Tibial nerve (tissue), 4 donors: ENCODE measurements around the gene XYLT1. TPM values are rescaled to one million over a fixed set of nuclear protein-coding genes. Genes with fewer than 3 reads are reported as not detected.

ENCODE experiments used
- DNase-seq, 2 donors: peaks; one replicate each; pipeline ENCODE4 v3.0.0-alpha.2; 2019; ENCODE audit warnings: low spot score in 2 of 2
- H3K27ac ChIP-seq, 4 donors: fragments of 200-600 bp; sonication (generic) in 3 of 4; one replicate each; pipeline ENCODE4 v1.5.1; 2017 to 2019; ENCODE audit warnings: mild to moderate bottlenecking in 1 of 4
- H3K27me3 ChIP-seq, 2 donors: fragments of 200-600 bp; sonication (generic) in 1 of 2; one replicate each; pipeline versions ENCODE4 v1.5.1 to v1.6.0; 2017 to 2019
- H3K36me3 ChIP-seq, 3 donors: fragments of 200-600 bp; sonication (generic); one replicate each; pipeline ENCODE4 v1.5.1; 2018 to 2019
- H3K4me1 ChIP-seq, 4 donors: fragments of 200-600 bp; sonication (generic) in 3 of 4; one replicate each; pipeline ENCODE4 v1.5.1; 2017 to 2019
- H3K4me3 ChIP-seq, 4 donors: fragments of 200-600 bp; sonication (generic) in 3 of 4; one replicate each; pipeline ENCODE4 v1.5.1; 2017 to 2019; ENCODE audit warnings: mild to moderate bottlenecking in 1 of 4, moderate library complexity in 1 of 4
- H3K9me3 ChIP-seq, 4 donors: fragments of 200-600 bp; sonication (generic) in 3 of 4; one replicate each; pipeline ENCODE4 v1.5.1; 2017 to 2019
- EP300 ChIP-seq, 2 donors: sonication (generic); formaldehyde crosslinking; IDR thresholded peaks; one replicate each; pipeline ENCODE4 v1.6.1; 2017; ENCODE audit warnings: antibody characterized with exemption in 2 of 2, mild to moderate bottlenecking in 1 of 2
- POLR2A ChIP-seq, 2 donors: fragments of 450-650 bp; IDR thresholded peaks; one replicate each; pipeline ENCODE4 v1.6.1; 2017; ENCODE audit warnings: antibody characterized with exemption in 2 of 2, mild to moderate bottlenecking in 2 of 2, moderate library complexity in 2 of 2
- WGBS, 2 donors: methylation state at CpG; one replicate each; pipeline ENCODE4 v1.1.5; 2018; 5-methylcytosine and 5-hydroxymethylcytosine counted together
- total RNA-seq, 4 donors: library from RNA; depleted of rRNA; stranded (reverse); fragments of >200 nt; gene quantifications; one replicate each; pipeline ENCODE4 v1.1.0, GENCODE V29; 2016
- TF ChIP-seq, protein P1 (sequence below), 5 experiments: fragments of 200-600 bp in 3 of 5; fragments of 450-650 bp in 2 of 5; sonication (generic) in 3 of 5; IDR thresholded peaks; one replicate each; pipeline ENCODE4 v1.5.1; 2016 to 2019; ENCODE audit warnings: antibody characterized with exemption in 5 of 5, mild to moderate bottlenecking in 3 of 5, moderate library complexity in 2 of 5

Gene XYLT1
- total RNA-seq, 4 donors from 2014 or later, result 13.8 to 23.1 (median 14.8) TPM

DNA sequence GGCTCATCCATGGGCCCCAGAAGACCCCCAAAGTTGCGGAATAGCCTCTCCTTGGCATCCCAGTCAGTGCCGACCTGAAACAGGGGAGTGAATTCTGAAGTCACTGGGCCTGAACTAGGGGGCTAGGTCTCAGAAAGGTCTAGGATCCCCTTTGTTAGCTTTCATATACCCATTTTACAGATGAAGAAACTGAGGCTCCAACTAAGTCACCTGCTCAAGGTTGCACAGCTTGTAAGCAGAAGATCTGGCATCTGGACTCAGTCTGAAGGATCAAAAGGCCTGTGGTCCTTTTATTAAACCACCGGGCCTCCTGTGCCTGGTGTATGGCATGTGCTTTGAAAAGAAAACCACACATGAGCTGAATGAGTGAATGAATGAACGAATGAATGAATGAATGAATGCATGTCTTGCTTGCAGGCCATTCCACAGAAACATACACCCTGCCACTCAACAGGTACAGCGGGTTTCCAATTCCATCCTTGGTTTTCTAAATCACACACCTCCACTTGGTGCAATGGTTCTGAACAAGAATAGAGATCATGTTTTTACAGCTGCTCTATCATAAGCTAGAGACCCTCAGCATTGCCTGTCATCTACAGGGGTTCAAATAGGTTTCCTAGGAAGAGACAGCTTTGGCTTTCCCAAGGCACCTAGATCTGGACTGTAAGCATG, 352.7 kb downstream of the XYLT1 start:
- 80 to 84% methylated on average over 5 of the region's 5 CpGs for WGBS, 2 donors
- no peak overlapping the region for H3K4me3 ChIP-seq
- H3K27ac ChIP-seq, result no peak overlapping the region
- H3K4me1 ChIP-seq, result no peaks in the 10 kb centered on the region
- no peaks in the 10 kb centered on the region for H3K27me3 ChIP-seq
- TF ChIP-seq POLR2A (IDR thresholded peaks at IDR 0.05) (no peak), EP300 (IDR thresholded peaks at IDR 0.05) (no peak)
- TF ChIP-seq, protein P1, sequence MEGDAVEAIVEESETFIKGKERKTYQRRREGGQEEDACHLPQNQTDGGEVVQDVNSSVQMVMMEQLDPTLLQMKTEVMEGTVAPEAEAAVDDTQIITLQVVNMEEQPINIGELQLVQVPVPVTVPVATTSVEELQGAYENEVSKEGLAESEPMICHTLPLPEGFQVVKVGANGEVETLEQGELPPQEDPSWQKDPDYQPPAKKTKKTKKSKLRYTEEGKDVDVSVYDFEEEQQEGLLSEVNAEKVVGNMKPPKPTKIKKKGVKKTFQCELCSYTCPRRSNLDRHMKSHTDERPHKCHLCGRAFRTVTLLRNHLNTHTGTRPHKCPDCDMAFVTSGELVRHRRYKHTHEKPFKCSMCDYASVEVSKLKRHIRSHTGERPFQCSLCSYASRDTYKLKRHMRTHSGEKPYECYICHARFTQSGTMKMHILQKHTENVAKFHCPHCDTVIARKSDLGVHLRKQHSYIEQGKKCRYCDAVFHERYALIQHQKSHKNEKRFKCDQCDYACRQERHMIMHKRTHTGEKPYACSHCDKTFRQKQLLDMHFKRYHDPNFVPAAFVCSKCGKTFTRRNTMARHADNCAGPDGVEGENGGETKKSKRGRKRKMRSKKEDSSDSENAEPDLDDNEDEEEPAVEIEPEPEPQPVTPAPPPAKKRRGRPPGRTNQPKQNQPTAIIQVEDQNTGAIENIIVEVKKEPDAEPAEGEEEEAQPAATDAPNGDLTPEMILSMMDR (IDR thresholded peaks at IDR 0.05), result no peak
- no peak for DNase-seq
- H3K9me3 ChIP-seq, result no peaks in the 10 kb centered on the region
- H3K36me3 ChIP-seq, result peaks cover 0 to 57% (median 0%) of the 10 kb centered on the region in 3 donors

DNA sequence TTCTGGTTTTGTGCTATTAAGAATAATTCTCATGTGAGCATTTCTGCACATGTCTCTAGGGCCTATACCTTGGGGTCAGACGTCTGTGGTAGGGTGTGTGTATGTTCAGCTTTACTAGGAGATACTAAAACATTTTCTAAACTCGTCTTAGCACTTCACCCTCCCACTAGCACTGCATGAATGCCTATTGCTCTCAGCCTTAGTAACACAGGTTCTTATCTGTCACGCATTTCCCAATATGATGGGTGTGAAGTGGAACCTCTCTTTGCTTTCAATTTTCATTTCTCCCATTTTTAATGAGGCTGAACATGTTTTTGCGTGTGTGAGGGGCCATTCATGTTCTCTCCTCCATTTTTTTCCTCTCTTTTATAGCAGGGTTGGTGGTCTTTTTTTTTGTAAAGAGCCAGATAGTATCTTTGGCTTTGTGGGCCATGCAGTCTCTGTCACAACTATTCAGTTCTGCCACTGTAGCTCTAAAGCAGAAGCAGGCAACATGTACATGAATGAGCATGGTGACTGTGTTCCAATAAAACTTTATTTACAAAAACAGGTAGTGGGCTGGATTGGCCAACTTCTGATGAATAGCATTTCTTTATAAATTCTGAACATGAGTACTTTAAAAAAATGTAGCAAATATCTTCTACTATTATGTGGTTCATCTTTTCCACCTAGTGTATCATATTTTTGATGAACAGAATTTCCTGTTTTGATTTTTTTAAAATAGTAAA, 354.0 kb downstream of the XYLT1 start:
- Histone ChIP-seq H3K27me3 (no peaks in the 10 kb centered on the region), H3K4me1 (no peaks in the 10 kb centered on the region), H3K4me3 (no peak overlapping the region), H3K36me3 (peaks cover 0 to 68% (median 0%) of the 10 kb centered on the region in 3 donors), H3K27ac (no peak overlapping the region), H3K9me3 (no peaks in the 10 kb centered on the region)
- DNase-seq, result no peak
- WGBS, 2 donors, result 86 to 94% methylated on average over 4 of the region's 4 CpGs
- no peak for TF ChIP-seq POLR2A (IDR thresholded peaks at IDR 0.05)
- TF ChIP-seq, protein P1 (IDR thresholded peaks at IDR 0.05), result no peak
- no peak for TF ChIP-seq EP300 (IDR thresholded peaks at IDR 0.05)

DNA sequence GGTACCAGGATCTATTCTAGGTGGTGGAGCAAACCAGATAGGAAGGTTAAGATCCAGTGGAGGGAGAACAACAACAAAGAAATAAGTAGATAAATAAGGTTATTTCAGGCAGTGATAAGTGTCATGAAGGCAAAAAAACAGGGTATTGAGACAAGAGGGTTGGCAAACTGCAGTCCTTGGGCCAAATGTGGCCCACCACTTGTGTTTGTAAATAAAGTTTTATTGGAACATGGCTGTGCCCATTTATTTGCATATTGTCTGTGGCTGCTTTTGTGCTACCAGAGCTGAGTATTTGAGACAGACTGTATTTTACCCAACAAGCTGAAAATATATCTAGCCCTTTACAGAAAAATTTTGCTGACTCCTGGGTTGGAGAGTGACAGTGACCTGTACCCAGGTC, 361.3 kb downstream of the XYLT1 start:
- Histone ChIP-seq H3K9me3 (peaks cover 0 to 3% (median 0%) of the 10 kb centered on the region in 4 donors), H3K27ac (no peak overlapping the region)
- no peak for TF ChIP-seq EP300 (IDR thresholded peaks at IDR 0.05)
- TF ChIP-seq, protein P1 (IDR thresholded peaks at IDR 0.05), result no peak
- no peak for TF ChIP-seq POLR2A (IDR thresholded peaks at IDR 0.05)

DNA sequence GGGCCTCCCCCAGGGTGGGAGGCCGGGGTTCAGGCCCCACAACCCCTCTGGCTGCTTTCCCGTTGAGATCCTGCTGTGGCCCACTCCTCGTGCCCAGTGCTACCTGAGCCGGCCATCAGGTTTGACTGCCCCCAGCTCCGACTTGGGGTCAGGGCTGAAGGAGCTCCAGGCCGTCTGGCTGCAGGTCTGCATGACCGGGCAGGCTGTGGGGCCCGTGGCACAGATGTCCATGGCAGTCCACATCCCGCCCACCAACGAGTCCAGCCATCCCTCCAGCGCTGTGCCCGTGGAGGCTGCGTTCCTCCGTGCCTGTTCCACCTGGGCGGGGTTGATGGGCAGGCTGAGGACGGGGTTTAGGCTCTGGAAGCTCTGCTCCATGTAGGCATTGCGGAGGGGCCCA, 362.2 kb downstream of the XYLT1 start:
- no peak overlapping the region for H3K4me3 ChIP-seq
- H3K9me3 ChIP-seq, result peaks cover 0 to 3% (median 0%) of the 10 kb centered on the region in 4 donors
- DNase-seq, result no peak
- 89 to 93% methylated on average over 17 of the region's 17 CpGs for WGBS, 2 donors
- H3K36me3 ChIP-seq, result peaks cover 0 to 58% (median 0%) of the 10 kb centered on the region in 3 donors
- H3K4me1 ChIP-seq, result peaks cover 0 to 5% (median 0%) of the 10 kb centered on the region in 4 donors
- H3K27me3 ChIP-seq, result no peaks in the 10 kb centered on the region
- no peak overlapping the region for H3K27ac ChIP-seq
- no peak for TF ChIP-seq POLR2A (IDR thresholded peaks at IDR 0.05)
- TF ChIP-seq, protein P1 (IDR thresholded peaks at IDR 0.05), result no peak
- no peak for TF ChIP-seq EP300 (IDR thresholded peaks at IDR 0.05)

More for the DNA sequence above, 361.3 kb downstream of the XYLT1 start:
- H3K27me3 ChIP-seq, result no peaks in the 10 kb centered on the region
- H3K4me1 ChIP-seq, result peaks cover 0 to 5% (median 0%) of the 10 kb centered on the region in 4 donors
- no peak for DNase-seq
- peaks cover 0 to 67% (median 0%) of the 10 kb centered on the region in 3 donors for H3K36me3 ChIP-seq
- H3K4me3 ChIP-seq, result no peak overlapping the region

DNA sequence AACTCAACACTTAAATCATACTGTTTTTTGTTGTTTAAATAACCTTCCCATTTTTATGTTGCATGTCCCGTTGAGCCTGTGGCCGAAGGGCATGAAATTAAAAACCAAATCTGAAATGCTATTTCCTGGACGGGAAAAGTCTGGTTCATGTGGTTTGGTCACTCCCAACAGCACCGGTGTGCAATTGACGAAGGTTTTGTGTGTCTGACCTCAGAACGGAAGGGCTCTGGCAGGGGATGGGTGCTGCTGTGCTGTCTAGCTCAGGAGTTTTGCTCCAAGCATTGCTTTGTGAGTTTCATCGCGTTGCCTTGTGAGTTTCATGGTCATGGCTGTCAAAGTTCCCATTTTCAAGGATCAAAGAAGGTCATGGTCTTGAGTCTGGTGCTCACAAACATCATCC, 363.3 kb downstream of the XYLT1 start:
- no peak for DNase-seq
- WGBS, 2 donors, result 86% methylated on average over 8 of the region's 8 CpGs
- Histone ChIP-seq H3K9me3 (peaks cover 0 to 3% (median 0%) of the 10 kb centered on the region in 4 donors), H3K4me1 (peaks cover 0 to 5% (median 0%) of the 10 kb centered on the region in 4 donors), H3K4me3 (no peak overlapping the region), H3K36me3 (peaks cover 0 to 52% (median 0%) of the 10 kb centered on the region in 3 donors), H3K27me3 (no peaks in the 10 kb centered on the region), H3K27ac (no peak overlapping the region)
- TF ChIP-seq POLR2A (IDR thresholded peaks at IDR 0.05), result no peak
- TF ChIP-seq, protein P1 (IDR thresholded peaks at IDR 0.05), result no peak
- TF ChIP-seq EP300 (IDR thresholded peaks at IDR 0.05), result no peak
